Tibial nerve (tissue), 4 donors: ENCODE measurements around the gene PITPNM1. TPM values are rescaled to one million over a fixed set of nuclear protein-coding genes. Genes with fewer than 3 reads are reported as not detected.

Experiments
- DNase-seq, 2 donors: peaks; one replicate each; pipeline ENCODE4 v3.0.0-alpha.2; 2019; ENCODE audit warnings: low spot score in 2 of 2
- H3K27ac ChIP-seq, 4 donors: fragments of 200-600 bp; sonication (generic) in 3 of 4; one replicate each; pipeline ENCODE4 v1.5.1; 2017 to 2019; ENCODE audit warnings: mild to moderate bottlenecking in 1 of 4
- H3K27me3 ChIP-seq, 2 donors: fragments of 200-600 bp; sonication (generic) in 1 of 2; one replicate each; pipeline versions ENCODE4 v1.5.1 to v1.6.0; 2017 to 2019
- H3K36me3 ChIP-seq, 3 donors: fragments of 200-600 bp; sonication (generic); one replicate each; pipeline ENCODE4 v1.5.1; 2018 to 2019
- H3K4me1 ChIP-seq, 4 donors: fragments of 200-600 bp; sonication (generic) in 3 of 4; one replicate each; pipeline ENCODE4 v1.5.1; 2017 to 2019
- H3K4me3 ChIP-seq, 4 donors: fragments of 200-600 bp; sonication (generic) in 3 of 4; one replicate each; pipeline ENCODE4 v1.5.1; 2017 to 2019; ENCODE audit warnings: mild to moderate bottlenecking in 1 of 4, moderate library complexity in 1 of 4
- H3K9me3 ChIP-seq, 4 donors: fragments of 200-600 bp; sonication (generic) in 3 of 4; one replicate each; pipeline ENCODE4 v1.5.1; 2017 to 2019
- CTCF ChIP-seq, 5 experiments: fragments of 200-600 bp in 3 of 5; fragments of 450-650 bp in 2 of 5; sonication (generic) in 3 of 5; IDR thresholded peaks; one replicate each; pipeline ENCODE4 v1.5.1; 2016 to 2019; ENCODE audit warnings: antibody characterized with exemption in 5 of 5, mild to moderate bottlenecking in 3 of 5, moderate library complexity in 2 of 5
- EP300 ChIP-seq, 2 donors: sonication (generic); formaldehyde crosslinking; IDR thresholded peaks; one replicate each; pipeline ENCODE4 v1.6.1; 2017; ENCODE audit warnings: antibody characterized with exemption in 2 of 2, mild to moderate bottlenecking in 1 of 2
- POLR2A ChIP-seq, 2 donors: fragments of 450-650 bp; IDR thresholded peaks; one replicate each; pipeline ENCODE4 v1.6.1; 2017; ENCODE audit warnings: antibody characterized with exemption in 2 of 2, mild to moderate bottlenecking in 2 of 2, moderate library complexity in 2 of 2
- WGBS, 2 donors: methylation state at CpG; one replicate each; pipeline ENCODE4 v1.1.5; 2018; 5-methylcytosine and 5-hydroxymethylcytosine counted together
- total RNA-seq, 4 donors: library from RNA; depleted of rRNA; stranded (reverse); fragments of >200 nt; gene quantifications; one replicate each; pipeline ENCODE4 v1.1.0, GENCODE V29; 2016

The PITPNM1 gene
- total RNA-seq, 4 donors from 2014 or later = 22.8 to 69.6 (median 38.6) TPM

DNA sequence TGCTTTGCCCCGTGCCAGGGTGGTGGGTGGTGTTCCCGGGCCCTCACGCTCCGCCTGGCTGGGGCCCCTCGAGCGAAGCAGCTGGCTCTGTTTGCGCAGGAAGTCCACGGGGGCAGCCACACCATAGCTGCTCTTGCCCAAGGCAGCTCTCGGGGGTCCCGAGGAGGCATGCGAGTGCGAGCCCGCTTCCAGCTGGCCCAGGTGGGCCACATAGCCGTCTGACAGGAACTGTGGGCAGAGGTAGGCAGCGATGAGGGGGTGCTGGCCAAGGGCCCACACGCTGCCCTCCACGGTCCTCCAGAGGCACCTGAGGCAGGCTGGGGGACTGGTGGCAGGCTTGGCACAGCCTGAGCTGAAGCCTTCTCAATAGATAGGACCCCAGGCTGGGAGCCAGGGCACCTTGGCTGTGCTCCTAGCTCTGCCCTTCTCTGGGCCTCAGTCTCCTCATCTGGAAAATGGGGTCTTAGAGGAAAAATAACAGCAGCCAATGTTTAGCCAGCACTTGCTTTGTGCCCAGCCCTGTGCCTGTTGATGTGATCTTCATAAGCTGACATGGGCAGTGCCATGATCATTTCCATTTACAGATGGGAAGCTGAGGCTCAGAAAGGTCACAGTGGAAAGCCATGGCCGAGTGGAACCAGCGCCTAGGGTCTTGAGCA, 13.0 kb downstream of the PITPNM1 start:
- H3K27me3 ChIP-seq = no peaks in the 10 kb centered on the region
- TF ChIP-seq EP300 (IDR thresholded peaks at IDR 0.05) (peak in 1 of 2 donors; percentile 23), CTCF (IDR thresholded peaks at IDR 0.05) (no peak)
- H3K27ac ChIP-seq = peak overlapping the region; percentile 50 to 83 (median 63)
- no peak overlapping the region for H3K4me3 ChIP-seq
- H3K9me3 ChIP-seq = no peaks in the 10 kb centered on the region
- peaks cover 0 to 96% (median 25%) of the 10 kb centered on the region in 3 donors for H3K36me3 ChIP-seq
- no peak for DNase-seq
- 65 to 71% methylated on average over 12 to 16 of the region's 19 CpGs for WGBS, 2 donors
- H3K4me1 ChIP-seq = peaks cover 0 to 8% (median 0%) of the 10 kb centered on the region in 4 donors

GRCh38 chr11:67491276-67492068, 13.7 kb downstream of the PITPNM1 start:
- Histone ChIP-seq H3K27me3 (no peaks in the 10 kb centered on the region), H3K4me3 (no peak overlapping the region), H3K36me3 (peaks cover 0 to 96% (median 25%) of the 10 kb centered on the region in 3 donors), H3K9me3 (no peaks in the 10 kb centered on the region), H3K4me1 (peaks cover 0 to 12% (median 0%) of the 10 kb centered on the region in 4 donors), H3K27ac (peak overlapping the region; percentile 50 to 83 (median 63))
- no peak for DNase-seq
- TF ChIP-seq POLR2A (IDR thresholded peaks at IDR 0.05) = no peak
- TF ChIP-seq EP300 (IDR thresholded peaks at IDR 0.05) = no peak
- no peak for TF ChIP-seq CTCF (IDR thresholded peaks at IDR 0.05)
- 54 to 67% methylated on average over 19 of the region's 24 CpGs for WGBS, 2 donors

DNA sequence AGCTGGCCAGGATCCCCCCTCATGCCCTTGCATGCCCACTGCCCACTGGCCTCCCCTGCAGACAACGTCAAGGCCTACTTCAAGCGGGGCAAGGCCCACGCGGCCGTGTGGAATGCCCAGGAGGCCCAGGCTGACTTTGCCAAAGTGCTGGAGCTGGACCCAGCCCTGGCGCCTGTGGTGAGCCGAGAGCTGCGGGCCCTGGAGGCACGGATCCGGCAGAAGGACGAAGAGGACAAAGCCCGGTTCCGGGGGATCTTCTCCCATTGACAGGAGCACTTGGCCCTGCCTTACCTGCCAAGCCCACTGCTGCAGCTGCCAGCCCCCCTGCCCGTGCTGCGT, 14.5 kb downstream of the PITPNM1 start:
- peaks cover 0 to 88% (median 25%) of the 10 kb centered on the region in 3 donors for H3K36me3 ChIP-seq
- peak overlapping the region; percentile 19 to 83 (median 55) for H3K27ac ChIP-seq
- H3K27me3 ChIP-seq = no peaks in the 10 kb centered on the region
- H3K9me3 ChIP-seq = no peaks in the 10 kb centered on the region
- DNase-seq = no peak
- peaks cover 0 to 20% (median under 1%) of the 10 kb centered on the region in 4 donors for H3K4me1 ChIP-seq
- TF ChIP-seq POLR2A (IDR thresholded peaks at IDR 0.05) = no peak
- peak in 1 of 2 donors; percentile 61 for TF ChIP-seq EP300 (IDR thresholded peaks at IDR 0.05)
- no peak for TF ChIP-seq CTCF (IDR thresholded peaks at IDR 0.05)
- WGBS, 2 donors = 53 to 77% methylated on average over 14 to 15 of the region's 15 CpGs
- no peak overlapping the region for H3K4me3 ChIP-seq

DNA sequence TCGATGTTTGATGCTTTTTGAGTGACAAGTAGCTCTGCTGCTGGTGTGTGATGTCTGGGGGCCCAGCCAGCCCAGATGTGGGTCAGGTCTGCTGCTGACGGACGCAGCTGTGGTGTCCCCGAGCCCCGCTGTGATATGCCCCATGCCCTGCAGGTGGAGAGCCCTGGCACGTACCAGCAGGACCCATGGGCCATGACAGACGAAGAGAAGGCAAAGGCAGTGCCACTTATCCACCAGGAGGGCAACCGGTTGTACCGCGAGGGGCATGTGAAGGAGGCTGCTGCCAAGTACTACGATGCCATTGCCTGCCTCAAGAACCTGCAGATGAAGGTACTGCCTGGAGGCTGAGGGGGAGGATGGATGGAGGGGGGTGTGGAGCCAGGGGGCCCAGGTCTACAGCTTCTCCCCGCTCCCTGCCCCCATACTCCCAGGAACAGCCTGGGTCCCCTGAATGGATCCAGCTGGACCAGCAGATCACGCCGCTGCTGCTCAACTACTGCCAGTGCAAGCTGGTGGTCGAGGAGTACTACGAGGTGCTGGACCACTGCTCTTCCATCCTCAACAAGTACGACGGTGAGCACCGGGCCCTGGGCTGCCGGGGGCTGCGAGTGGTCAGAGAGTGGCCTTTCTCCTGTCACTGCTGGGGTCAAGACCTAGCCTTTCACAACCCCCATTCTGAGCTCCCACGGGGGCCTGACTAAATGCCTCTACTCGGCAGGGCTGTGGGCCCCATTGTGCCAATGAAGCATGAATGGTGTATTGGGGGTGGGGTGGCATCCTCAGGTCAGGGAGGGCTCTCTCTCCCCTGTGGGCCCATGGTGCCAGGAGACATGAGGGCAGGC, 15.1 kb downstream of the PITPNM1 start:
- TF ChIP-seq CTCF (IDR thresholded peaks at IDR 0.05) = no peak
- TF ChIP-seq POLR2A (IDR thresholded peaks at IDR 0.05) = no peak
- no peak for TF ChIP-seq EP300 (IDR thresholded peaks at IDR 0.05)
- no peak for DNase-seq
- Histone ChIP-seq H3K4me3 (no peak overlapping the region), H3K36me3 (peaks cover 0 to 82% (median 25%) of the 10 kb centered on the region in 3 donors), H3K27ac (peak overlapping the region in 3 of 4 donors; percentile 19 to 83 (median 74)), H3K9me3 (no peaks in the 10 kb centered on the region), H3K27me3 (no peaks in the 10 kb centered on the region), H3K4me1 (peaks cover 0 to 26% (median 4%) of the 10 kb centered on the region in 4 donors)
- 75 to 83% methylated on average over 22 to 23 of the region's 23 CpGs for WGBS, 2 donors
